Measurements from ENCODE around the gene HNF4A.

GRCh38 chr20:44326391-44327159 lies 28.9 kb upstream of the HNF4A start:
- TF ChIP-seq CTCF (IDR thresholded peaks at IDR 0.05) (no peak), ZBTB21 (CRISPR knock-in tag; IDR thresholded peaks at IDR 0.05; ENCODE audit: borderline replicate concordance) (no peak)
